Bronchial epithelial cell (primary cell): ENCODE measurements around the gene ESYT1. TPM values are rescaled to one million over a fixed set of nuclear protein-coding genes. Genes with fewer than 3 reads are reported as not detected.

ENCODE experiments used
- DNase-seq: peaks from one replicate; pipeline ENCODE4 v3.0.0-alpha.2; 2010; ENCODE audit warnings: low read depth
- FAIRE-seq: peaks from 2 replicates; lab custom pipeline; 2011; peaks lifted over from hg19 to GRCh38; lab: Jason Lieb, UNC
- H3K27me3 ChIP-seq: 2 replicates; pipeline ENCODE4 v1.5.1; 2011; ENCODE audit warnings: low read length; ENCODE audit not compliant: control insufficient read depth, insufficient read depth
- H3K36me3 ChIP-seq: 2 replicates; pipeline ENCODE4 v1.5.1; 2011; ENCODE audit warnings: low read length; ENCODE audit not compliant: control insufficient read depth, insufficient read depth
- H3K4me3 ChIP-seq: 2 replicates; pipeline ENCODE4 v1.5.1; 2011; ENCODE audit warnings: mild to moderate bottlenecking, low read depth, low read length, control low read depth
- total RNA-seq: library from RNA; depleted of rRNA; stranded (reverse); fragments of >200 nt; gene quantifications from 2 replicates; pipeline ENCODE4 v1.2.1, GENCODE V29; 2014
- TF ChIP-seq, protein P1 (sequence below): IDR thresholded peaks from 2 replicates; pipeline ENCODE4 v1.5.1; 2011; ENCODE audit warnings: mild to moderate bottlenecking, moderate library complexity, low read length, control low read depth, inconsistent platforms; ENCODE audit not compliant: insufficient read depth, severe bottlenecking

The ESYT1 gene
- total RNA-seq, 1 donor from 2014 or later = 253 TPM

DNA sequence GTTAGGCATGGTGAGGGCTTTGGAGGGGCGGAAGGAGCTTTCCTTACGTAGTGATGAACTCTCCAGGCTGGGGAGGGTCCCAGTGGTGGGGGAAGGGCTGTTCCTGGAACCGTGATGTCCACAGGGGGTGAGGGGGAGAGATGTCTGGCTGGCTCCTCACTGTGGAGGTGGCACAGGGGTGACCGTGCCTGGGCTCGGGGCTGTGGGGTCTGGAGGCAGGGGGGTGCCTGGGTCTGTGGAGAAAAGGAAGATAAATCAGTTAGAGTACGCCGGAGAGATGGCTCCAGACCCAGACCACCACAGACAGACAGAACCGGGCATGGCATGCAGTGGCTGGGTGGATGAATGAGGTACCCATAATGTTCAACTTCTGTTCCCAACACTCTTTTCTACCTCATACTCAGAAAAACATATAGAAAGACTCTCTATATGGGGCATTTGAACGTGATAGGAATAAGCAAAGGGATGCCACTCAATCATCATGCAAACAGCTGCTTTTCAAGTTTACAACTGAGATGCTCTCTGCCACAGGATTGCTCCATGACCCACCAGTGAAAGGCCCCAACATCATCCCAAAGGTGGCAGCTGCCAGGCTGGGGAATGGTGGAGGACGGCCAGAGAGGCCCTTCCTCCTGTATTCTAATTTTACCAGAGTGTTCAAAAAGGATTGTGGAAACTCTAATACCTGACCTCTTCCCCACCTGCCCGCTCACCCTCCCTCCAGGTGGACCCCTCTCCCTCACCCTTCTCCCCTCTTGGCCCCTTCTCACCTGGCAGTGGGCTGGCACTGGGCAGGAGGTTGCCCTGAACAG, 35.7 kb downstream of the ESYT1 start:
- peaks cover 43% of the 10 kb centered on the region for H3K36me3 ChIP-seq
- DNase-seq (no peak), FAIRE-seq (no peak)
- no peaks in the 10 kb centered on the region for H3K27me3 ChIP-seq
- no peak overlapping the region for H3K4me3 ChIP-seq
- TF ChIP-seq, protein P1, sequence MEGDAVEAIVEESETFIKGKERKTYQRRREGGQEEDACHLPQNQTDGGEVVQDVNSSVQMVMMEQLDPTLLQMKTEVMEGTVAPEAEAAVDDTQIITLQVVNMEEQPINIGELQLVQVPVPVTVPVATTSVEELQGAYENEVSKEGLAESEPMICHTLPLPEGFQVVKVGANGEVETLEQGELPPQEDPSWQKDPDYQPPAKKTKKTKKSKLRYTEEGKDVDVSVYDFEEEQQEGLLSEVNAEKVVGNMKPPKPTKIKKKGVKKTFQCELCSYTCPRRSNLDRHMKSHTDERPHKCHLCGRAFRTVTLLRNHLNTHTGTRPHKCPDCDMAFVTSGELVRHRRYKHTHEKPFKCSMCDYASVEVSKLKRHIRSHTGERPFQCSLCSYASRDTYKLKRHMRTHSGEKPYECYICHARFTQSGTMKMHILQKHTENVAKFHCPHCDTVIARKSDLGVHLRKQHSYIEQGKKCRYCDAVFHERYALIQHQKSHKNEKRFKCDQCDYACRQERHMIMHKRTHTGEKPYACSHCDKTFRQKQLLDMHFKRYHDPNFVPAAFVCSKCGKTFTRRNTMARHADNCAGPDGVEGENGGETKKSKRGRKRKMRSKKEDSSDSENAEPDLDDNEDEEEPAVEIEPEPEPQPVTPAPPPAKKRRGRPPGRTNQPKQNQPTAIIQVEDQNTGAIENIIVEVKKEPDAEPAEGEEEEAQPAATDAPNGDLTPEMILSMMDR = no peak

DNA sequence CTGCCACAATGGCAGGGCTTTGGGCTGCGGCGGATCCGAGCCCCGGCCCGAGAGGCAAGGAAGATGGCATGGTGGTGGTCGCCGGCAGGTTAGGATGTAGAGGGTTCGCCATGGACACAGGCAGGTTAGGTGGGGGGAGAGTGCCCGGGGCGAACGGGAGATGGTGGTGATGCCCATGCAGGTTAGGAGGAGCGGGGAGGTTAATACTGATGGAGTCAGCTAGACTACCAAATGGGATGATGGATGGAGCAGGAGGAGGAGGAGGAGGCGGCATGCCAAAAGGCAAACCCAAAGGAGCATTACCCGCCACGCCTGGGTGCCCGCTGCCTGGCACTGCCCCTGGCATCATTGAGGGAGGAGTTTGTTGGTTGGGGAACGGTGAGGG, 36.3 kb downstream of the ESYT1 start:
- FAIRE-seq = no peak
- no peak for DNase-seq
- TF ChIP-seq, protein P1 = no peak
- H3K4me3 ChIP-seq = no peak overlapping the region
- H3K36me3 ChIP-seq = peaks cover 44% of the 10 kb centered on the region
- no peaks in the 10 kb centered on the region for H3K27me3 ChIP-seq

DNA sequence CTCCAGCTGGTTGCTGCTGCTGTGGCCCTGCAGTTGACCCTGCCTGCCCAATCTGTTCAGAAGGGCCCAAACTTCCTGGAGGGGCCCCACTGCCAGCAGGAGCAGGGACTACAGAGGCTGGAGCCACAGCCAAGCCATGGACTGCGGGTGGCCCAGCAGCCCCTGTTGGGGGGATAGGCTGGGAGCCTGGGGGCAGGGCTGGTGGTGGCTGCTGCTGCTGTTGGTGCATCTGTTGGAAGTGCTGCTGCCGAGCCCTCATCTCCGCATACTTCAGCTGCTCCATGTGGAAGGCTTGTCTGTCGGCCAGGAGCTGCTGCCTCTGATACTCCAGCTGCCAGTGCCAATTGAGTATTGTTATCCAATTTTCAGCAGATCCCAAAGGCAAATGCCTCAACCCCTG, 37.3 kb downstream of the ESYT1 start:
- TF ChIP-seq, protein P1 = no peak
- H3K36me3 ChIP-seq = peaks cover 42% of the 10 kb centered on the region
- no peak for DNase-seq
- H3K4me3 ChIP-seq = no peak overlapping the region
- no peak for FAIRE-seq
- H3K27me3 ChIP-seq = no peaks in the 10 kb centered on the region

DNA sequence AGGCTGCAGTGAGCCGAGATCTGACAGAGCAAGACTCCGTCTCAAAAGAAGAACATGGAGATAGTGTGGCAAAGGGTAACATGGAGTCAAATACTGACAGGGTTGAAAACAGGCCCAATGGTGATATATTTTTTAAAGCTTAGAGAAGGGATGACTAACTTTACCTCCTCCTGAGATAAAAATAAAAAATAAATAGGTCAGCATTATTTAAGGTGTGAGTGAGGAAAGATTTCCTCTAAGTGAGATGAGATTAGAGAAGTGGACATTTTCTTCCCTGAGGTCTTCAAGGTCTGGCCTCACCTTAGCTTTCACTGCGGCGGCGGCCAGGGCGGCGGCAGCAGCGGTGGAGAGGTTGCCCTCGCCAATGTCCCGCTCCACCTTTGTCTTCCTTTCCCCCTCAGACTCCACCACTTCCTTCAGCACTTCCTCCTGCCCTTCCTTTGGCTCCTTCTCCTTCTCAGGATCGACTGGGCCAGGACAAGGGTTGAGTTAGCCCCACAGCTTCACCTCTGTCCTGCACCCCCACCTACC, 41.2 kb downstream of the ESYT1 start:
- H3K36me3 ChIP-seq = peaks cover 37% of the 10 kb centered on the region
- no peaks in the 10 kb centered on the region for H3K27me3 ChIP-seq
- FAIRE-seq (no peak), DNase-seq (no peak)
- H3K4me3 ChIP-seq = no peak overlapping the region
- TF ChIP-seq, protein P1 = no peak

DNA sequence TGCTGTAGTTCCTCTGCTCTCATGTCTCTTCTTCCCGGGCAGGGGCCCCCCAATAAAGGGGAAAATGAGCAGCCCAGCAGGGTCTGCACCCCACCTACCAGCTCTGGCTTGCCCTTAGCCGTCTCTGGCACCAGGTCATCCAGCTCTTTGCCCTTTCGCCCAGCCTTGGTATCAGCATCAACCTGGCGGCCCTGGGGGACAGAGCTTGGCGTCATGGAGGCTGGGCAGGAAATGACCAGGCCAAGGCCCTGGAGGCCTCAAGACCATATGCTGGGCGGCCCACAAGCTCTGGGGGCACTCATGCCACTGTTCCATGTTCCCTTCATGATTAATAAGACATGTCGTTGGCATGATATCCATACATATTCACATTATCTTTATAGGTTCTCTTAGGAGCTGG, 44.8 kb downstream of the ESYT1 start:
- FAIRE-seq = no peak
- TF ChIP-seq, protein P1 = no peak
- no peak for DNase-seq
- Histone ChIP-seq H3K27me3 (no peaks in the 10 kb centered on the region), H3K4me3 (no peak overlapping the region), H3K36me3 (peaks cover 30% of the 10 kb centered on the region)
